NCI-H82 treated with DMSO at 0.1 percent for 48 hours (cell line): ENCODE measurements around the gene ISM1.

Source experiments
- DNase-seq: peaks from one replicate; lab custom pipeline; 2025; ENCODE audit not compliant: unreplicated experiment; lab: John Stamatoyannopoulos, UW

Gene ISM1

DNA sequence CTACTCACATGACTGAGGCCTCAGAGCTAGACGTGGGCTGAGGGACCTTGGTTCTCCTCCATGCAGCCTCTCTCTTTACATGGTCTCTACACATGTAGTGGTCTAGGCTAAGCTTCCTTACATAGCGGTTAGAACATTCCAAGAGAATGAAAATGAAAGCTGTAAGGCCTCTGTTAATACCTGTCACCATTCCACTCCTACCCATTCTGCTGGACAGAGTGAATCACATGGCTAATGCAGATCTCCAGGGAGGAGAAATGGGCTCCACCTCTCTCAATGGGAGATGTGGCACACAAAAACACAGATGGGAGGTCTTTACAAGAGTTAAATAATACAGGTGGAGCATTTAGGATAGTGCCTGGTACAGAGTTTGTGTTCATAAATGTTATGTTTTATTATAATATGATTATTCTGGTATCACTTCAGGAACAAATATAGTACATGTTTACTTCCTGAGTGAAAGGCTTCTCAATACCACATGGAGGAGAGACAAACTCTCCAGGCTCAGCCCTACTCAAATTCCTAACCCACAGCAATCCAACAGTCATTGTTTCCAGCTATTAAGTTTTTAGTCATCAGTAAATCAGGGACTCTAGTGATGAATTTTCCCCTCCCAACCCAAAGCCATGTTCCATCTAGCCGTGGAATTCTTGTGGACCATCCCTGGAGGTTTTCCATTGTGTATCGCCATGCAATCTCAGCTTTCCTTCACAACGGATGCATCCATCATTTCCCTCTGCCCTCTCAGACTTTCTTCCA lies 57.9 kb downstream of the ISM1 start:
- no peak for DNase-seq

DNA sequence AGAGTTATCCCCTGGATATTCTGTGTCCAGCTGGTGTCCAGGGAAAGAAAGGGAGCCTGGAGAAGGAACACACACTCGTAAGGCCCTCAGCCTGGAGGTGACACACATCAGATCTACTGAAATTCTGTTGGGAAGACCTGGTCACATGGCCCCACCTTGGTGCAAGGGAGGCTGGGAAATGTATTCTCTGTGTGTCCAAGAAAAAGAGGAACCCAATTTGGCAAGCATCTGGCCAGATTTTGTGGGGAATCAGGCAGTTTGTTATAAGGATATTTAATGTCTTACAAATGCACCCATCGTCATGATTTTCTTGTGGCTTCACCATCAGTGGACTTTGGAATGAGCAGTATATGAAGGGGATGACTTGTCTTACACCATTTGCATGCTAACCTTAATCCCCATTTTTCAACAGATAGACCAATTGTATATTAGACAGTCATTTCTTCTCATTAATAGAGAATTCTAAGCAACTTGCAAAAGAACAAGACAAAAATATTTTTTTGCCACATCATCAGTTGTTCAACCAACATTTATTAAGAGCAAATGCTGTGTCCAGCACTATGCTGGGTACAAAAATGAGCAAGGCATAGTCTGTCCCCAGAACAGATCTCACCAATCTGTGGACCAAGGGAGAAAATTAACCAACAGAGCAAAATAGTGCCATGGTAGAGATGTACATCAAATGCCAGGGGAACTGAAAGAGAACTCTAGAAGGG lies 59.7 kb downstream of the ISM1 start:
- no peak for DNase-seq

DNA sequence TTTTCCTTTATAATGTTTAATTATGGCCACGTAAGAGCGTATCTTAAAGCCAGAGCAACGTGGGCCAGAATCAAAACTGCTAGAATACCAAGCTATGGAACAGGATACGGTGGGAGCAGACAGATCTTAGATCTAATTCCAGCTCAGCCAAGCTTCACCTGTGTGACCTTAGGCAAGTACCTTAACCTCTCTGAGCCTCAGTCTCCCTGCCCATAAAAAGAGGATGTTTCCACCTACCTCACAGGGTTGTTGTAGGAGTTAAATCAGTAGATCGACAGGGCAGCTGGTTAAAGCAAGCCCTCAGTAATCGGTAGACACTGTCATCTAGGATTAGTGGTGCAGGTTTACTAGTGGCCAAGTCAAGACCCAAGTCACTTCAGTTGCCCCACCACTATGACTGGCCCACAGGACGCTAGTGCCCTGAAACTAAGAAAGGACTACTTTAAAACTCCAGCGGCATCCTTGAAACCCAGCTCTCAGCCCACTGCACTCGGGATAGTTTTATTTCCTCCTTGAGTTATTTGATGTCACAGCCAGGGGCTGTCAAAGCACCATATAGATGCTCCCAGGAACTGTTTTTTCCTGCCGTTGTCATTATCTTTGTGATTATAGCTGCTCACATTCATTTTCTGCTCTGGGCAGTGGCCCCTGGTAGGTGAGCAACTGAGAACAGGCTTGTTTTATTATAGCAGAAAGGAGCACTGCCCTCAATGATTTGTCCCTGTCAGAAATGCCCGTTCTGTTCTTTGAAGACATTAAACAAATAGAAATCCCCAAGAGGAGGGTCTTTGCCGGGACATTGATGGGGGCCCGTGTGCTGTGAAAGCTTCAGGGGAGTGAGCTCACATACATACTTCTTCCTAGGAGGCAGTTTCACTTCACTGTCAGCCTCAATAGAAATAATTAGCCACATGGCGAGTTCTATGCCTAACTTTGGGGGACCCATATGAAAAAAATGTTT lies 63.1 kb downstream of the ISM1 start:
- DNase-seq: no peak

DNA sequence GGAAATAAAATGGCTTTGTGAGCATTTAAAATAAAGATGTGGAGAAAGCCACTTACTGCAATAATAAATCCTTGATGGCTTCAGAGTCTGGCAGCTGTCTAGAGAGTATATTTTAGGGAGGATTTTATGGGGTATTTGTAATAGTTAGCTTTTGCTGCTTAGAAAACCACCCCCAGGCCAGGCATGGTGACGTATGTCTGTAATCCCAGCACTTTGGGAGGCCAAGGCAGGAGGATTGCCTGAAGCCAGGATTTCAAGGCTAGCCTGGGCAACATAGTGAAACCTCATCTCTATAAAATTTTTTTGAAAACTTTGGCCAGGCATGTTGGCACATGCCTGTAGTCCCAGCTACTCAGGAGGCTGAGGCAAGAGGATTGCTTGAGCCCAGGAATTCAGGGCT lies 63.8 kb downstream of the ISM1 start:
- DNase-seq: no peak

DNA sequence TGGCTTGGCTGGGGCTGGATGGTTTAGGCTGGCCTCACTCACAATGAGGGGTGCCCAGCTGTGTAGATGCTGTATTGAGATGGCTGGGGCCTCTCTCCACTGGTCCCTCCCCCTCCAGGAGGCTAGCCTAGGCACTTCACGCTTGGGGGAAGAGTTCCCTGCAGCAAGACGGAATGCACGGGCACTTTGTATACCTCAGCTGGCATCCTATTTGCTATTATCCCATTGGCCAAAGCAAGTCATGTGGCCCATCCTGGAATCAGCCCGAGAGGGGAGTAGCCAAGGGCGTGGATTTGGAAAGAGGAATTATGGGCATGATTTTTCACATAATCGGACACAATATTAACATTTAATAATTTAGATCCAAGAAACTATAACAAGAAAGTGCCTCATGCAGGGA lies 64.3 kb downstream of the ISM1 start:
- DNase-seq: no peak

DNA sequence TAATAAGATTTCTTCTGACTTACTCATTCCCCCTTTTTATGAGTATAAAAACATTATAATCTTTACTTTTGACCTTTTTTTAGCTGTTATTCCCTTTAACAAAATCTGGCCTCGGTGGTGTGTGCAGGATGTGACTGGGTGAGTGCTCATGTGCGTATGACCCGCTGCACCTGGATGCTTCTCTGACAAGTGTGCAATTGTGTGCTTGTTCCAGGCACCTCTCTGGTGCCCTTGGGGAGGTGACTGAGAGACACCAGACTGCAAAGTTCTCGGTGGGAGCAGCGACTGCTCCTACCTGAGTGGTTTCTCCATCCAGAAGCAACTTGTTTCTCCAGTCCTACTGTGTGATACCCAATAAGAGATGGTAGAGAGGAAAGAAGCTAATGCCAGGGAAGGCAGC lies 65.0 kb downstream of the ISM1 start:
- no peak for DNase-seq

DNA sequence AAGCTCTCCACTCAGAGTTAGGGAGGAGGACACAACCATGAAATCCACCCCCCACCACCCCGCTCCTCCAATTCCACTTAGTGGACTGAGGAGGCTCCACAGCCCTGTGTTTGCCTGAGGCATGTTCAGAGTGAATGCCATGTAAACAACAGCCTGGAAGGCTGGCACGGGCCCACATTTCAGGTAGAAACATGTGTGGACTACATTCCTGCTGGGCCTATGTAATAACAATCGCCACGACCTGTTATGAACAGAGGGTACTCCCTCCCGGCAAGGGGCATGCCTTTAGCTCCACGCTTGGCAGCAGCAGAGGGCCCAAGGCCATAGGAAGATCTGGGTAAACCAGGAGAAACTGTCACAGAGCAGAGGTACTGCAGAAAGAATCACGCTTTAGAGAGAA lies 65.5 kb downstream of the ISM1 start:
- DNase-seq: no peak

DNA sequence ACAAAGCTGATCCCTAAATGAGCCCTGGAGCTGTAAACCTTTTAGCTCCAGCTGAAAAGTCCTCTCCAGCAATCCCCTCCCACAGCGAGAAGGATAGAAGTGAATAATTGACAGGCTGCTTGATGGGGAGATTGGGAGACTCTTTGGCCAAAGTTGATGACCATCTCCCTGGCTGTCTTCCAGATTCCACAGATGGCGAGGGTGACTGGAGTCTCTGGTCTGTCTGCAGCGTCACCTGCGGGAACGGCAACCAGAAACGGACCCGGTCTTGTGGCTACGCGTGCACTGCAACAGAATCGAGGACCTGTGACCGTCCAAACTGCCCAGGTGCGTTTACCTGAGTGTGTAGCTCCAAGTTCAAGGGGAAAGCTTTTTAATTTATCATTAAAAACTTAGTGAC lies 67.3 kb downstream of the ISM1 start:
- peak; percentile 42 for DNase-seq

DNA sequence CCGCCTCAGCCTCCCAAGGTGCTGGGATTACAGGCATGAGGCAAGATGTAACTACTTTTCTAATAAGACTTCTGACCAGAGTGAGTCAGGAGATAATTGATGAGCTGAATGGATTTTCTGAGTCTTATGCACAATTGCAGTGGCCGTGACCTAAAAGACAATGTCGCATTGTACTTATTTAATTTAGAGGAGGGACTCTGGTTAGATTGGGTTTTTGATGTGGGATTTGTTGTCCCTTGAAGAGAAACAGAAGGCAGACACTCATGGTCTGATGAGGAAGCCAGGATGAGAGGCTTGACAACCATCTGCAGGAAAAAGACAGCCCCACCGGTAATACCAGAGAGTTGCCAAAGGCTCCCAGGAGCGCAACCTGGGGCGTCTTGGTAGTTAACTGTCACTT lies 68.0 kb downstream of the ISM1 start:
- DNase-seq: no peak

DNA sequence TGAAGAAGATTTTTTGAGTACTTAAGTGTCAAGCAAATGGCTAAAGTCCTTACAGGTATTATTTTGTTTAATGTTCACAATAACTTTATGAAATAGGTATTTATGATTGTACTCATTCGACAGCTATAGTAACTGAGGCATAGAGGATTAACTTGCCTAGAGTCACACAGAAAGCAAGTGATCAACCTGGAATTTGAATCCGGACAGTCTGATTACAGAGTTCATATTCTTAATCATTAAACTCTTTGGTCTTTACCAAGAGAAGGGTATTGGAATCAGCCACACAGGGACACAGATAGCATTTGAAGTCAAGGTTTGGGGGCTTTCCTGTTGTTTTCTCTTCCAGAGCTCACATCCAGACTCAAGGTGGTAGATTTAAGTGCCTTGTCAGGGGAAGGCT lies 69.7 kb downstream of the ISM1 start:
- DNase-seq: no peak

DNA sequence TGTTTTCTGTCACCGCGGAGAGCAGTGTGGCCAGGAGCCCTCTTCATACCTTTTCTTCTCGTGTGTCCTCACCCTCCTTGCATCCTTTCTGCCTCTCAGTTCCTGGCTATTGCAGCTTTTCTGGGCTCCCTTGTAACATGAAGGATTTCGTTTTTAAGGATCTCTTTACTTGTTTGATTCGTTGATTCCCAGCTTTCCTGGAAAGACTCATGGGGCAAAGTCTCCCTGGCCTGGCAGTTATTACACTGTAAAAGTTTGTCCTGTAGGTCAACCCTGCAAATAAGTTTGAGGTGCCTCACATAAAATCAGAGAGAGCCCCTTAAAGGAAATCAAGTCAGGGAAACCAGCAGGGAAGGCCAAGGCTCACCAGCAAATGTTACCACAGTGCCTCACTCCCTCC lies 70.1 kb downstream of the ISM1 start:
- DNase-seq: no peak

DNA sequence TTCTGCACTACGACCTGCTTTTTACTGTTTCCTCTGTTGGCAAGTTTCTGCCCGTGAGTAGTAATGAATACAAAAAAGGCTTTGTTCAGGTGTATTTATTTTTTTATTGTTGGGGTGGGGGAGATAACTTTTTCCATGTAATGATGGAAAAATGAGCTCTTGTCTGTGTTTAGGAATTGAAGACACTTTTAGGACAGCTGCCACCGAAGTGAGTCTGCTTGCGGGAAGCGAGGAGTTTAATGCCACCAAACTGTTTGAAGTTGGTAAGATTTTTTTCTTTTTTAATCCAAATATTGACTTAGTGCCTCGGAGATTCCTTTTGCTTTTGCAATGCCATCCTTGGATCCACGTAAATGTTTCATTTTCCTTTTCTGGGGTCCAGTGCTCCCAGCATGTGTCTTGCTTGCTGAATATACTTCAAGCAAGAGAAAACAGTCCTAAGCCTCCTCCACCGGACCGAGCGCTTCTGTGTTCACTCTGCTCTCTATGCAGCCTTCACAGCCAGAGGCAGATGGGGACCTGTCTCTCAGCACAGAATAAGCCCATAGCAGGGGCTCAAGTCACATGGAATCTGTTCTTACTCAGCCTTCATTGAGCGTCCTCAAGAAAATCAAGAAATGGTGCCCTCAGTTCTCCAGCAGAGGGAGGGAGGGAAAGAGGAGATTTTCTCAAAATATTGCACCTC lies 71.3 kb downstream of the ISM1 start:
- no peak for DNase-seq

DNA sequence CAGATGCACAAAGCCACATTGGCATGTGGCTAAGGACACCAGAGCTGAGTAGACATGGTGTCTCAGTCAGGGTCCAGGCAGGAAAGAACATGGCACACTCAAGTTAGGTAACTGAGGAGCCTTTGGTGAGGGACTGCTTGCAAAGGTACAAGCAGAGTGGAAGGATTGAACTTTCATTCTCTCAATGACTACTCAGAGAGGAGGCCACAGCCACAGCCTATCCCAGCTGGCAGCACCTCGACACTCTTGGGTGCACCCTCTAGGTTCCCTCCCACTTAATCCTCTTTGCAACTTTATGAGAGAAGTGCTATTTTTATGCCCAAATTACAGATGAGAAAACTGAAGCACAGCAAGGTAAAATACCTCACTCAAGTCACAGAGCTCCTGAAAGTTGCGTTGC lies 73.4 kb downstream of the ISM1 start:
- no peak for DNase-seq

DNA sequence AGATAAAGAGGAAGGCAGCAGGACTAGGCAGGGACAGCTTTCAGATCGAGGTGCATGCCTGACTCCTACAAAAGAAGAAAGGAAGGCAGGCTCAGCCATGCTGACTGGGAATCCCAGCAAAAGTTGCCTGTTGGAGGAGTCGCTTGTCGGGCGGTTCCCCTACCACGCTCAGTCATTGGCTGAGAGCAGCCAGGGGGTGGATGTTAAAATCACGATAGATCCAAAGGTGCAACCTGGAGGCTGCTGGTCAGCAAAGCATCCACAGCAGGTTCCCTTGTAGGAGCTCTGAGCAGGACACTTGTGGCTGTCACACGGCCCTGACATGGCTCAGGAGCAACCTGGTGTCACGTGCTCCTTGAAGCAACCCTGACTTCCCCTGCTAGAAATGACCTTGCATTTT lies 74.6 kb downstream of the ISM1 start:
- DNase-seq: no peak

DNA sequence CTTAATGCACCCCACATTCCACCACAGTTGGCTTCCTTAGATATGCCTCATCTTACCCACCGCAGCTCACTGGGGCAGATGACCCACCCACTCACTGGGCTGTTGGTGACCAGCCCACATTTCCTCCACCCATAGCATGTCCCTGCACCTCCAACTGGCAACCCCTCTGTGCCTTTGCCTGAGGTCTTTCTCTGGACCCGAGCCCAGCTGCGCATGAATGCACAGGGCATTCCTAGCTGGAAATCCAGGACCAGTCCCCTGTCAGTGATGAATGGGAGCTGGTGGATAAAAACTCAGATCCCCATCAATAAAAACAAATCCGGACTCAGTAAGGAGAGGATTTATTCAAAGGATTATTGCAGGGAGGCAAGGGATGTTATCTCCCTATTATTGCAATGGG lies 75.0 kb downstream of the ISM1 start:
- peak; percentile 37 for DNase-seq

DNA sequence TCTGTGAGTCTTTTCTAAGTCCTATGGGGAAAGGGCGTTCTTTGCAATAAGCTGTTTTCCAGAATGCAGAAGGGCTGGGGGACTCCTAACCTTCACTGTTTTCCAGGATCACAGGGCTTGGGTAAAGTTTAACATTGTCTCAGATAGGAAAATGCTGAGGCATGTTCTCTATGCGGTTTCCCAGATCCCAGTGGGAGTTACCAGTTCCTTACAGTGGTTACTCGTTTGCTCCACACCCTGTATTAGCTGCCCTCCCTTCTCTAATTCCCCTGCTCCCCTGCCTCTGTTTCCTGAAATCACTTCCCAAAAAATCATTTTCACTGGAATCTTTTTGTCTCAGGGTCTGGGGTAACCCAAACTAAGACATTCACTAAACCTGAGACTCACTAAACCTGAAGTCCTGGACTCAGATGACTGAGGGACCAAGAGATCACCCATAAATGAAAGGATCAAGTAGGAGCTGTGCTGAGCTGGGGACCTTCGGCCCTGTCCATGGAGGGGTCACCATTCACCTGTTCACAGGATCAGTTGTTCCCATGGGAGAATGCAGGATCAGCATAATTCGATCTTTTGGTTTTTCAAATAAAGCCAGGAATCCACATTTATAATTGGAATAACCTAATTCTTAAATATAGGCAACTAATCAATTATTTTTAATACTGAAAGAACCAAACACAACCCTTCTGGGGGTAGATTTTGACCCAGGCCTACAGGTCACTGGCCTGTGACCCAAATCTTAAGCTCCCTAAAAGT lies 76.2 kb downstream of the ISM1 start:
- DNase-seq: no peak

DNA sequence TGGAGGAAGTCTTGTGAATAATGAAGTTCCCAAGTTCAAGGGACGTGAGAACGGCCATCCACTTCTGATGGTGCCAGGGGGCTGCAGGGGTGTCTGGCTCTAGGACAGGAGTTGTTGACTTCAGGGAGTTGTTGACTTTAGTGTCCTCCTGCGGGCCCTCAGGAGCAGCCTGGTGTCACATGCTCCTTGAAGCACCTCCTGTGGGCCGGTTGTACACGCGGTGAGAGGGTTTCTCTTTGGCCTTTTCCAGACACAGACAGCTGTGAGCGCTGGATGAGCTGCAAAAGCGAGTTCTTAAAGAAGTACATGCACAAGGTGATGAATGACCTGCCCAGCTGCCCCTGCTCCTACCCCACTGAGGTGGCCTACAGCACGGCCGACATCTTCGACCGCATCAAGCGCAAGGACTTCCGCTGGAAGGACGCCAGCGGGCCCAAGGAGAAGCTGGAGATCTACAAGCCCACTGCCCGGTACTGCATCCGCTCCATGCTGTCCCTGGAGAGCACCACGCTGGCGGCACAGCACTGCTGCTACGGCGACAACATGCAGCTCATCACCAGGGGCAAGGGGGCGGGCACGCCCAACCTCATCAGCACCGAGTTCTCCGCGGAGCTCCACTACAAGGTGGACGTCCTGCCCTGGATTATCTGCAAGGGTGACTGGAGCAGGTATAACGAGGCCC lies 77.8 kb downstream of the ISM1 start:
- no peak for DNase-seq

DNA sequence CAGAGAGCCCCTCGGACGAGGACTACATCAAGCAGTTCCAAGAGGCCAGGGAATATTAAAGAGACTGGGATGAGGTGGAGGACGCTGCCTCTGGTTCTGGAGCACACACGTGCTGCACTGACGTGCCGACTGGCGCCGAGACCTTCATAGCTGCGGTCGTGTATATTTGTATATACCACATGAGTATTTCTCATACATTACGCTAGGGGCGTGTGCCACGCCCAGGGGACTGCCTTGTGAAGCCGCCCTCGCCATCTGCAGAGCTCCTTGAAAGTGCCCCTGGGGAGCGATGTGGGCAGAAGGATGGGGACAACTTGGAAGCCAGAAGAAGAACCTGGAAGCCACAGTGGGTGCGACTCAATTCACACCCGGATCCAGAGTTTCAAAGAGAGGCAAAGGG lies 78.3 kb downstream of the ISM1 start:
- DNase-seq: no peak

DNA sequence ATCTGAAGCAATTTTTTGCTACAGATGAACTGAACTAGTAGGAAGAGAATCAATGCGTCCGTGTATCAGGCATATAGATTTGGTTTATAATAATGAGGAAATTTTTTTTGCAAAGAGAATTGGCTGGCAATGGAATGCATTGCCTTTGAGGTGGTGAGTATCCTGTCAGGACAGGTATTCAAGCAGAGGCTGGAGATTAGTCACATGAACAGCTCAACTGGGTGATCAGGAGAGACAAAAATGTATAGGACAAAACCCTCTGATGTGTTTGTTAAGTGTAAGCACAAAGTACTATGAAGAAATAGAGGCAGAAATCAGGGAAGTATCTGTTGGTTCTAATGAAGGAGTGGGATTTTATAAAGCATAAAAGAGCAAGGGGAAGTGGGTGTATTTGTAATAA lies 80.5 kb downstream of the ISM1 start:
- DNase-seq: no peak
